Measurements from ENCODE around the gene LRPAP1.
"Not testable (repeated sequence)": the region's sequence is repeated elsewhere in the genome, so short reads cannot be mapped to it uniquely, and the experiment has no call there.

LRPAP1 gene

GRCh38 chr4:3462790-3463415, 69.3 kb downstream of the LRPAP1 start, which contains the start of gene DOK7:
DOK7 (plus strand) TSS chr4:3463306; CDS start chr4:3463376, 70 bp downstream.
- FAIRE-seq (no peak), DNase-seq (ENCODE audit: insufficient read length, low spot score) (no peak)
- no peak for TF ChIP-seq CTCF (IDR thresholded peaks at IDR 0.05; ENCODE audit: insufficient read depth, missing control alignments)

- DNase-seq (ENCODE audit: insufficient read length, low spot score) (no peak), FAIRE-seq (no peak)
- no peak for TF ChIP-seq CTCF (IDR thresholded peaks at IDR 0.05; ENCODE audit: insufficient read depth, missing control alignments)
Measured at GRCh38 chr4:3462321-3462789, 69.9 kb downstream of the LRPAP1 start.

- FAIRE-seq (no peak), DNase-seq (ENCODE audit: insufficient read length, low spot score) (no peak)
Measured at GRCh38 chr4:3461515-3462291, 70.5 kb downstream of the LRPAP1 start.

GRCh38 chr4:3460926-3461325, 71.3 kb downstream of the LRPAP1 start:
- DNase-seq (ENCODE audit: insufficient read length, low spot score) = no peak
- TF ChIP-seq CTCF (IDR thresholded peaks at IDR 0.05; ENCODE audit: insufficient read depth, missing control alignments) = no peak
- no peak for FAIRE-seq

More at GRCh38 chr4:3461515-3462291, 70.5 kb downstream of the LRPAP1 start:
- no peak for TF ChIP-seq CTCF (IDR thresholded peaks at IDR 0.05; ENCODE audit: insufficient read depth, missing control alignments)

- not testable (repeated sequence) for FAIRE-seq; DNase-seq (ENCODE audit: insufficient read length, low spot score)
Measured at GRCh38 chr4:3459156-3459555, 73.1 kb downstream of the LRPAP1 start.

GRCh38 chr4:3458371-3458770, 73.9 kb downstream of the LRPAP1 start:
- TF ChIP-seq CTCF (IDR thresholded peaks at IDR 0.05; ENCODE audit: insufficient read depth, missing control alignments) = no peak
- FAIRE-seq (no peak), DNase-seq (ENCODE audit: insufficient read length, low spot score) (no peak)

- not testable (repeated sequence) for FAIRE-seq; DNase-seq (ENCODE audit: insufficient read length, low spot score)
Measured at GRCh38 chr4:3455596-3455995, 76.6 kb downstream of the LRPAP1 start.

Data from D721Med (cell line).